ENCODE data around the gene PROX1.

PROX1 gene

GRCh38 chr1:213972141-213972540 lies 15.6 kb upstream of the PROX1 start:
- Histone ChIP-seq H3K36me3 (ENCODE audit: control insufficient read depth, insufficient read depth, low read length) (no peaks in the 10 kb centered on the region), H3K9me3 (ENCODE audit: control insufficient read depth, low read length) (no peaks in the 10 kb centered on the region), H3K27me3 (ENCODE audit: control insufficient read depth, insufficient read depth, low read length) (no peaks in the 10 kb centered on the region), H2AFZ (no peak overlapping the region), H3K79me2 (no peaks in the 10 kb centered on the region), H3K4me2 (ENCODE audit: low read length) (no peak overlapping the region), H3K4me3 (ENCODE audit: low read depth, low read length) (no peak overlapping the region), H3K27ac (no peak overlapping the region), H3K4me1 (no peaks in the 10 kb centered on the region), H3K9ac (no peak overlapping the region)
- TF ChIP-seq, protein P1, sequence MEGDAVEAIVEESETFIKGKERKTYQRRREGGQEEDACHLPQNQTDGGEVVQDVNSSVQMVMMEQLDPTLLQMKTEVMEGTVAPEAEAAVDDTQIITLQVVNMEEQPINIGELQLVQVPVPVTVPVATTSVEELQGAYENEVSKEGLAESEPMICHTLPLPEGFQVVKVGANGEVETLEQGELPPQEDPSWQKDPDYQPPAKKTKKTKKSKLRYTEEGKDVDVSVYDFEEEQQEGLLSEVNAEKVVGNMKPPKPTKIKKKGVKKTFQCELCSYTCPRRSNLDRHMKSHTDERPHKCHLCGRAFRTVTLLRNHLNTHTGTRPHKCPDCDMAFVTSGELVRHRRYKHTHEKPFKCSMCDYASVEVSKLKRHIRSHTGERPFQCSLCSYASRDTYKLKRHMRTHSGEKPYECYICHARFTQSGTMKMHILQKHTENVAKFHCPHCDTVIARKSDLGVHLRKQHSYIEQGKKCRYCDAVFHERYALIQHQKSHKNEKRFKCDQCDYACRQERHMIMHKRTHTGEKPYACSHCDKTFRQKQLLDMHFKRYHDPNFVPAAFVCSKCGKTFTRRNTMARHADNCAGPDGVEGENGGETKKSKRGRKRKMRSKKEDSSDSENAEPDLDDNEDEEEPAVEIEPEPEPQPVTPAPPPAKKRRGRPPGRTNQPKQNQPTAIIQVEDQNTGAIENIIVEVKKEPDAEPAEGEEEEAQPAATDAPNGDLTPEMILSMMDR (IDR thresholded peaks at IDR 0.05), result no peak

GRCh38 chr1:213973129-213973528 lies 14.6 kb upstream of the PROX1 start:
- H3K27ac ChIP-seq, result no peak overlapping the region

DNA sequence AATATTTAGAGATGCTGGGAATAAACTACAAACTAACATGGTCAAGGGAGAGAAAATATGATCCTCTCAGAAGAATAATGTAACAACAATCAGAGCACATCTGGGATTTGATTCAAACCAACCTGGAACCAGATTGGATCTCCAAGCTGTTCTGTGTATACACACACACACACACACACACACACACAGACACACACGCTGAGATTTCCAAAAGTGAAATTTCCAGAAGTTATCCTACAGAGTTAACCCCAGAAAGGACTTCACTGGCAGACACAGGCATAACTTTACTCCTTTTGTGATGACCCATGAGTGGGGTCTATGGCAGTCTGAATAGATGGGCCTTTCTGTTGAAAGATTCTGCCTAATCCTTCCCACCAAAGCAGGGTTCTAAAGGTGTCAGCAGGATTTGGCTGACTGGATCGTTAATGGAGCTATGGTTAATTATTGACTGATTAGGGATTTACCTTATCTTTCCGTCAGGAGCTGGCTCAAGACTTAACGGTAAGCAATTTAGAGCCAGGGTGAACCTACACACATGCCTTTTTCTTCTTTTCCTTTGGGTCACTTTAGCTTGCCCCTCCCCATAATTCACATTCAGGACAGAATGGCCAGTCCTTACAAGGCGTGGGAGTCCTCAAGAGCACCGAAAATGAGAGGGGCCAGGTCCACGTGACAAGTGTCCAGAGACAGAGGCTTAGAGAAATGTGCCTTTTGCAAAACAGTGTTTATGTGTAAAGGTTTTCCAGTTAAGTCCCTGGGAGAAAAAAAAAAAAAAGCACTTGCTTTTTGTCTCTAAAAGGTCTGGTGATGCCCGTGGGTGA lies 10.9 kb upstream of the PROX1 start:
- H3K4me2 ChIP-seq (ENCODE audit: low read length), result no peak overlapping the region
- H3K27me3 ChIP-seq (ENCODE audit: control insufficient read depth, insufficient read depth, low read length), result peaks cover 3% of the 10 kb centered on the region
- no peaks in the 10 kb centered on the region for H3K36me3 ChIP-seq (ENCODE audit: control insufficient read depth, insufficient read depth, low read length)
- H3K27ac ChIP-seq, result no peak overlapping the region
- no peaks in the 10 kb centered on the region for H3K9me3 ChIP-seq (ENCODE audit: control insufficient read depth, low read length)
- TF ChIP-seq, protein P1 (IDR thresholded peaks at IDR 0.05), result no peak
- H3K79me2 ChIP-seq, result no peaks in the 10 kb centered on the region
- no peak overlapping the region for H2AFZ ChIP-seq
- H3K4me1 ChIP-seq, result no peaks in the 10 kb centered on the region
- H3K4me3 ChIP-seq (ENCODE audit: low read depth, low read length), result no peak overlapping the region
- H3K9ac ChIP-seq, result no peak overlapping the region

More at GRCh38 chr1:213973129-213973528, 14.6 kb upstream of the PROX1 start:
- no peak overlapping the region for H3K4me2 ChIP-seq (ENCODE audit: low read length)
- no peaks in the 10 kb centered on the region for H3K36me3 ChIP-seq (ENCODE audit: control insufficient read depth, insufficient read depth, low read length)
- H3K79me2 ChIP-seq, result no peaks in the 10 kb centered on the region
- no peak overlapping the region for H3K9ac ChIP-seq
- no peak overlapping the region for H2AFZ ChIP-seq
- TF ChIP-seq, protein P1 (IDR thresholded peaks at IDR 0.05), result no peak
- no peaks in the 10 kb centered on the region for H3K9me3 ChIP-seq (ENCODE audit: control insufficient read depth, low read length)
- no peaks in the 10 kb centered on the region for H3K27me3 ChIP-seq (ENCODE audit: control insufficient read depth, insufficient read depth, low read length)
- H3K4me1 ChIP-seq, result no peaks in the 10 kb centered on the region
- H3K4me3 ChIP-seq (ENCODE audit: low read depth, low read length), result no peak overlapping the region

GRCh38 chr1:213977486-213977842 lies 10.3 kb upstream of the PROX1 start:
- Histone ChIP-seq H3K27ac (no peak overlapping the region), H3K9me3 (ENCODE audit: control insufficient read depth, low read length) (no peaks in the 10 kb centered on the region), H3K79me2 (no peaks in the 10 kb centered on the region), H3K27me3 (ENCODE audit: control insufficient read depth, insufficient read depth, low read length) (peaks cover 3% of the 10 kb centered on the region), H2AFZ (no peak overlapping the region), H3K4me3 (ENCODE audit: low read depth, low read length) (no peak overlapping the region), H3K4me1 (no peaks in the 10 kb centered on the region), H3K9ac (no peak overlapping the region), H3K4me2 (ENCODE audit: low read length) (no peak overlapping the region), H3K36me3 (ENCODE audit: control insufficient read depth, insufficient read depth, low read length) (no peaks in the 10 kb centered on the region)
- TF ChIP-seq, protein P1 (IDR thresholded peaks at IDR 0.05), result no peak

DNA sequence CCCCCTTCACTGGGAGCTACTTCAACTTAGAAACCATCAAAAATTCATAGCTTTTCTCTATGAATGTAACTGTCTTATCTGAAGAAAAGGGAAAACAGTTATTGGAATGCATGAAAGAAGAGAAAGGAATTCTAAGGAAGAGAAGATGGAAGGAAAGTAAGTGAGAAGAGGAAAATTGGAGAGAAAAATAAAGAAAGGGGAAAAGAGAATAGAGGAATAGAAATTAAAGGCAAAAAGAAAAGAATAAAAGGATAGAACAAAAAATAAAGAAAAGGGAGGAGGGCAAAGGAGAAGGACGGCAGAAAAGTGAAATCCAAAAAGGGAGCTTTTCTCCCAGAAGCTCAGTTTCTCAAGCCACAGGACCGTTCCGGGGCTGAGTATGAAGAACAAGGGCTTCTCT lies 9.9 kb upstream of the PROX1 start:
- Histone ChIP-seq H3K4me2 (ENCODE audit: low read length) (no peak overlapping the region), H3K79me2 (no peaks in the 10 kb centered on the region), H3K9me3 (ENCODE audit: control insufficient read depth, low read length) (no peaks in the 10 kb centered on the region), H3K9ac (no peak overlapping the region), H3K4me1 (no peaks in the 10 kb centered on the region), H3K36me3 (ENCODE audit: control insufficient read depth, insufficient read depth, low read length) (no peaks in the 10 kb centered on the region), H3K4me3 (ENCODE audit: low read depth, low read length) (no peak overlapping the region), H3K27me3 (ENCODE audit: control insufficient read depth, insufficient read depth, low read length) (peaks cover 3% of the 10 kb centered on the region), H2AFZ (no peak overlapping the region), H3K27ac (no peak overlapping the region)
- TF ChIP-seq, protein P1 (IDR thresholded peaks at IDR 0.05), result no peak

Measured in parathyroid adenoma (tissue), 2 donors.